ENCODE results near the gene NCS1. TPM values are rescaled to one million over a fixed set of nuclear protein-coding genes. Genes with fewer than 3 reads are reported as not detected.

The NCS1 gene
- total RNA-seq, 1 donor from 2014 or later: 37.7 TPM

DNA sequence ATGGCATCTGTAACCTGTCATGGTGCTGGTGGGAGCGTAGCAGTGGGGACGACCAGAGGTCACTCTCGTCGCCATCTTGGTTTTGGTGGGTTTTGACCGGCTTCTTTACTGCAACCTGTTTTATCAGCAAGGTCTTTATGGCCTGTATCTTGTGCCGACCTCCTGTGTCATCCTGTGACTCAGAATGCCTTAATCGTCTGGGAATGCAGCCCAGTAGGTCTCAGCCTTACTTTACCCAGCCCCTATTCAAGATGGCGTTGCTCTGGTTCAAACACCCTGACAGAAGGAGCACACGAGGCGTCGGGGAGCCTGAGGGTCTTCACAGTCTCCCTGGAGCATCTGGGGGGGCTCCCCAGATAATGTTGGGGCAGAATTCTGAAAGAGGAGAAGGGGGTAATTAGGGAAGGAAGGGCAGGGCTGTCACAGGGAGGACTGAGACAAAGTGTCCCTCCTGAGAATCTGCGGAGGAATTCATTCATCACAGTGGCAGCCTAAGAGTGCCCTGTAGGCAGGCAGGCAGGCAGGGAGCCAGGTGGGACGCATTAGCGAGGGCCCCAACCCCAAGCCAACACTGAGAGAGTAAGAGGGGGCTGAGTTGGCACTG, 21.3 kb upstream of the NCS1 start:
- DNase-seq (ENCODE audit: extremely low spot score, unreplicated experiment): no peak
- H3K27ac Mint-ChIP-seq (ENCODE audit: unreplicated experiment): no peak overlapping the region
- H3K4me1 Mint-ChIP-seq (ENCODE audit: unreplicated experiment): no peaks in the 10 kb centered on the region
- no peak for TF ChIP-seq CTCF (IDR thresholded peaks at IDR 0.05)
- no peaks in the 10 kb centered on the region for H3K36me3 Mint-ChIP-seq (ENCODE audit: unreplicated experiment)
- H3K9me3 Mint-ChIP-seq (ENCODE audit: unreplicated experiment): no peaks in the 10 kb centered on the region
- H3K4me3 Mint-ChIP-seq (ENCODE audit: unreplicated experiment): no peak overlapping the region
- H3K27me3 Mint-ChIP-seq (ENCODE audit: unreplicated experiment): peaks cover 7% of the 10 kb centered on the region

DNA sequence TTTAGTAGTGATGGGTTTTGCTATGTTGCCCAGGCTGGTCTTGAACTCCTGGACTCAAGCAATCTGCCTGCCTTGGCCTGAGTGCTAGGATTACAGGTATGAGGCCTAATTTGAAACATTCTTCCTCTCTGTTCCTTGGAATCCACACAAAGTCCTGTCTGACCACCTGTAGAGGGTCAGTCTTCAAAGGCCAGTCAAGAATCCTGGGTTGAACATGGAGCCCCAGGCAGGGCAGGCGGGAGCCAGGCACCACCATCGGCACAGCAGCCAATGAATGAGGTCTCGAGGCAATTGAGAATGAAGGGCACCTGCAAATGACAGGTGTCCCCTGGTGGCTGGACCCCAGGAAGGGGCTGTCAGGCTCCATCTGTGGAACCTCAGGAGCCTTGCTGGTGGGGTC, 17.4 kb upstream of the NCS1 start:
- Mint-ChIP-seq H3K9me3 (ENCODE audit: unreplicated experiment) (no peaks in the 10 kb centered on the region), H3K4me3 (ENCODE audit: unreplicated experiment) (no peak overlapping the region), H3K4me1 (ENCODE audit: unreplicated experiment) (no peaks in the 10 kb centered on the region), H3K27me3 (ENCODE audit: unreplicated experiment) (no peaks in the 10 kb centered on the region), H3K27ac (ENCODE audit: unreplicated experiment) (no peak overlapping the region), H3K36me3 (ENCODE audit: unreplicated experiment) (no peaks in the 10 kb centered on the region)
- TF ChIP-seq CTCF (IDR thresholded peaks at IDR 0.05): no peak
- DNase-seq (ENCODE audit: extremely low spot score, unreplicated experiment): no peak

GRCh38 chr9:130155647-130156046, 16.6 kb upstream of the NCS1 start:
- Mint-ChIP-seq H3K36me3 (ENCODE audit: unreplicated experiment) (no peaks in the 10 kb centered on the region), H3K4me1 (ENCODE audit: unreplicated experiment) (no peaks in the 10 kb centered on the region), H3K27ac (ENCODE audit: unreplicated experiment) (no peak overlapping the region), H3K27me3 (ENCODE audit: unreplicated experiment) (no peaks in the 10 kb centered on the region), H3K9me3 (ENCODE audit: unreplicated experiment) (no peaks in the 10 kb centered on the region), H3K4me3 (ENCODE audit: unreplicated experiment) (no peak overlapping the region)
- no peak for DNase-seq (ENCODE audit: extremely low spot score, unreplicated experiment)
- no peak for TF ChIP-seq CTCF (IDR thresholded peaks at IDR 0.05)

DNA sequence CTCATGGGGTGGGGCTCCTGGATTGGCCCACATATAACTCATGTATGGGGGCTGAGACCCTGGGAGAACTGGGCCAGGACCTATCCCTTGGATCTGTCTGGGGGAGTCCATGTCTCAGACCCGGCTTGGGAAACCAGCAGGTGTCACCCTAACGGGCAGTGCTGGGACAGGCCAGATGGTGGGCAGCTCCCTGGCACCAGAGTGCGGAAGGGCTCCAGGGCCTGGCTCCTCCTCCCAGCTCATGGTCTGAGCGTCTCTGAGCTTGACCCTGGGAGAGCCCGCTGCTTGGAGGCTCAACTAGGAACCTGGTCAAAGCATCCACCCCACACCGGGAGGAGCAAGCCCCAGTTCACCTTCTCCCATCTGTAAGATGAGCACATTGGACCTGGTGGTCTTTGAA, 15.5 kb upstream of the NCS1 start:
- Mint-ChIP-seq H3K36me3 (ENCODE audit: unreplicated experiment) (no peaks in the 10 kb centered on the region), H3K4me3 (ENCODE audit: unreplicated experiment) (no peak overlapping the region), H3K9me3 (ENCODE audit: unreplicated experiment) (no peaks in the 10 kb centered on the region), H3K27ac (ENCODE audit: unreplicated experiment) (no peak overlapping the region), H3K4me1 (ENCODE audit: unreplicated experiment) (no peaks in the 10 kb centered on the region), H3K27me3 (ENCODE audit: unreplicated experiment) (no peaks in the 10 kb centered on the region)
- peak; percentile 37 for TF ChIP-seq CTCF (IDR thresholded peaks at IDR 0.05)
- no peak for DNase-seq (ENCODE audit: extremely low spot score, unreplicated experiment)

DNA sequence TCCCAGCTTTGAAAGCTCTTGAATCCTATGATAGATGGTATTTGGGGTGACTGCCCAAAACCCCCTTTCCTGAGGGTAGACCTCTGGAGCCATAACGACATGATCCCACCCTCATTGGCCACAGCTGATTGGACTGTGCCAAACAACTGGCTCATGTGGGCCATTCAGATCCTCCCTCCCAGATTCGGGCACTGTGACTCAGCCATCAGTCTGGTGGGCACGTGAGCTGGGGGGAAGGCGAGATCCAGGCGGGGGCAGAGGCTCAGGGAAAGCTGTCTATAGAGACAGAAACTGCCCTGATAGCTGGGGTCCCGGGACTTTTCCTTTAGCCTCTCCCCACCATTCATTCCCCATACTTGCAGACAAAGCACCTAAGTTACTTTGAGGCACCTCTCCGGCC, 15.1 kb upstream of the NCS1 start:
- Mint-ChIP-seq H3K27me3 (ENCODE audit: unreplicated experiment) (no peaks in the 10 kb centered on the region), H3K4me3 (ENCODE audit: unreplicated experiment) (no peak overlapping the region), H3K36me3 (ENCODE audit: unreplicated experiment) (no peaks in the 10 kb centered on the region), H3K4me1 (ENCODE audit: unreplicated experiment) (no peaks in the 10 kb centered on the region), H3K9me3 (ENCODE audit: unreplicated experiment) (no peaks in the 10 kb centered on the region), H3K27ac (ENCODE audit: unreplicated experiment) (no peak overlapping the region)
- TF ChIP-seq CTCF (IDR thresholded peaks at IDR 0.05): no peak
- no peak for DNase-seq (ENCODE audit: extremely low spot score, unreplicated experiment)
